Activated T-helper 1 cell treated with anti-CD3 and anti-CD28 coated beads, Interleukin-2, amount 50 U/mL, for 16 hours (primary cell): Measurements from ENCODE around the gene INPP4A.

ENCODE experiments used
- DNase-seq, 2 donors: peaks; one replicate each; pipeline ENCODE4 v3.0.0-alpha.2; 2020; ENCODE audit warnings: low read depth in 1 of 2, low spot score in 1 of 2

Gene INPP4A

DNA sequence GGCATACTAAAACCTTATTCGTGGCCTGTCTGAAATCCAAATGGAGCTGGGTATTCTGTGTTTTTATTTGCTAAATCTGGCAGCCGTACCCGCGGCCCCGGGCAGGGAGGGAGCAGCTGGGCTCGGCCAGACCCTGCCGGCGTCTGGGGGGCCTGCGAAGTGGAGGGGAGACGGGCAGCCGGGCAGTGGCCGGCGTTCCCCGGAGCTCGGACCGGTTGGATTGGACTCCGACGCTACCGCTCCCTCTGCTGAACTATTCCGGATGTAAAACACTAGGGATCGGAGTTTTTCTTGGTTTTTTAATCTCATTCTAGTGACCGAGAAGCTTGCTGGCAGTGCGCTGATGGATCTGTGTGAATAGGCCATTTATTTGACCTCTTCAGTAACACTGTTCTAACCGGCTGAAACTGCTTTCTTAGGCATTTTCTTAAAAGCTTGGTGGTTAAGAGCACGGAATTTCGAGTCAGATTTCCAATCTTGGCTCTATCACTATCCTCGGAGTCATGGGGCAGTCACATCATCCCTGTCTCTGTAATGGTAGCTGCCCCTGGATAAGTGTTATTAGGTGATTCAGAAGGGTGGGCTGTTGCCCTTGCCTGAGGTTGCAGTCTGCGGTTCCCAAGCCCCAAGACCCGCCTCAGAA, 164.4 kb downstream of the INPP4A start:
- DNase-seq: no peak

DNA sequence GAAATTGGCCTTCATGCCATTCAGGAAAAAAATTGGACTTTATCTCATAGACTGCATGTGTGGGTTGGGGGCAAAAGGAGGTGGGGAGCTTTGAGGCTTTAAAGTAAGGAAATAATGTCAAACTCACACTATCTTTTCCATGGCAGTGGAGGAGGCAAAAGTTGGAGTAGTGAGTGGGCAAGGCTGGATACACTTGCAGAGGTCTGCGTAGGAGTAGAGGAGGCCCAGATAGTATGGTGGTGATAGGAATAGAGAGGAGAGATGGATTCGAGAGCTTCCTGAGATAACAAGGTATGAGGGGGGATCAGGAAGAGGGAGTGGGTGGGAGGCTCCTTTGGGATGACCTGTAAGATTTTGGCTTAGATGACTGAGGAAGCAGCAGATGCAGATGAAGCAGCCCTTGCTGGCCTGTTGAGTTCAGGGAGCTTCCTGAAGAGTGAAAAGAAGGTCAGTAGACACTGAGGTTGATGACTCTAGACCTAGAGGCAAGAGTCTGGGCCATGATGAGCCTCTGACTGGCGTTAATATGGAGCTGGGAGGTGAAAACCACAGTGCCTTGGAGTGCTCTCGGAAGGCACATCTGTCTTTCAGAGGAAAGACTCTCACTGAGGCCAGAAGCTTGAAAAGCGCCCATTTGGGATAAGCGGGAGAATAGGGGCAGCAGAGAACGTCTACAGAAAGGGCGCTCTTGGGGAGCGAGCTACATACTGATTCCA, 169.5 kb downstream of the INPP4A start:
- DNase-seq: no peak

DNA sequence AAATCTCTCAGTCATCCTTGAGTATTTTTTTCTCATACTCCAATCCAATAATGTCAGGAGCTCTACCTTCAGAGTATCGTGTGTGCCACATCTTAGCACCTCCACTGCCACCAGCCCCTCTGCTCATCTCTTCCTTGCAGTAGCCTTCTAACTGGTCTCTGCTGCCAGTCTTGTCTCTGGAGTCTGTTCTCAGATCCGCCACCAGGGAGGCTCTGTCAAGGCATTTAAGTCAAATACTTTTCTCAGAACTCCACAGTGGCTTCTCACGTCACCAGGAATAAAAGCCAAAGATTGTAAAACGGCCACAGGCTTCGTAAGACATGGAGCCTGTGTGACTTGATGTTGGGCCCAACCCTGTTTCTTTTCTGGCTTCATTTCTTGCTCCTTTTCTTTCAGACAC, 170.8 kb downstream of the INPP4A start:
- no peak for DNase-seq

DNA sequence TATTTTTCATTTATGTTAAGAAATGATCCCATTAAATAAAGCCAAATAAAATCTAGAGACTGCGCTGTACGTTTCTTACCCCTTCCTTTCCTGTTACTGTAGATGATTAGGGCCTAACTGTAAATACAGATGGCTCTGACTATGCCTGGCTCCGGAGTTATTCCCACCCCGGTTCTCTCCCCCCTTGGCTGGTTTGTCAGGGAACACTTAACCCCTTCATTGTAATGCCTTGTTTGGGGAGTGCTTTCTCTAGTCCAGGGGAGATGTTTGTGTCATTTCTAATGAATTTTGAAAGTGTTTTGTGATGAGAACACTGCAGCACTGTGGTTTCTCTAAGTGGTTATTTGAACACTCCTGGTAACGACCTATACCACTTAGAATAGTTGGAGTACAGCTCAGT, 172.5 kb downstream of the INPP4A start:
- DNase-seq: no peak

DNA sequence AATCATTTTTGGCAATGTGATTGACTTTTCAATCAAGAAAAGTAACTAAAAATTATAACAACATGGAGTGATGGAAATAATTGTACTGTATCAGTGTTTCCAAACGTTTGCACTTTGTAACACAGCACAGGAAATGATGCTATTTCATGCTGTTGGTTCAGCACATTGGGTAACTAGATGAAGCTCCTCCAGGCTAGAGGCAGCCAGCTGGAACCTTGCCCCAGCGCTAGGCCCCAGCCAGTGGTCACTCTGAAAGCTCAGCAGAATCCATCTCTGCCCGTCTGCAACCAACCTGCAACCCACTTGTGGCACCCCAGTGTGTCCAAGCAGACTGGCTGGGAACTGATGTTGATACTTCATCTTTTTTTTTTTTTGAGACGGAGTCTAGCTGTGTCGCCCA, 179.0 kb downstream of the INPP4A start:
- no peak for DNase-seq

DNA sequence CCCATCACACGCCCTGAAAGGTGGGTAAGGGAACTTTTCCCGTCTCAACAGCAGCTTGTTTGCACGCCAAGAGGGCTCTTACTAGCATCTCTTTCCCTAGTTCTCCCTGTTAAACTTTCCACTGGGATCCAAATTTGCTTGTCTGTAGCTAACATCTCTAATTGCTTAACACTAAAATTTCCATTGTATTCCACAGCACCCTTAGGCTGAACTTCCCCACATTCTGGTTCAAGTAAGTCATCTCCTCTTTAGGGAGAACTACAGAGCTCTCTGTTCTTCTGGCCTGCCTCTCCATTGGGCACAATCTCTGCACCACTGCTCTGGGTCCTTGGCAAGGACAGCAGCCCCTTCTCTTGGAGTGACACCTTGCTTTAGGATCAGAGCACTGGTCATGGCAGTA, 187.7 kb downstream of the INPP4A start:
- DNase-seq: no peak

DNA sequence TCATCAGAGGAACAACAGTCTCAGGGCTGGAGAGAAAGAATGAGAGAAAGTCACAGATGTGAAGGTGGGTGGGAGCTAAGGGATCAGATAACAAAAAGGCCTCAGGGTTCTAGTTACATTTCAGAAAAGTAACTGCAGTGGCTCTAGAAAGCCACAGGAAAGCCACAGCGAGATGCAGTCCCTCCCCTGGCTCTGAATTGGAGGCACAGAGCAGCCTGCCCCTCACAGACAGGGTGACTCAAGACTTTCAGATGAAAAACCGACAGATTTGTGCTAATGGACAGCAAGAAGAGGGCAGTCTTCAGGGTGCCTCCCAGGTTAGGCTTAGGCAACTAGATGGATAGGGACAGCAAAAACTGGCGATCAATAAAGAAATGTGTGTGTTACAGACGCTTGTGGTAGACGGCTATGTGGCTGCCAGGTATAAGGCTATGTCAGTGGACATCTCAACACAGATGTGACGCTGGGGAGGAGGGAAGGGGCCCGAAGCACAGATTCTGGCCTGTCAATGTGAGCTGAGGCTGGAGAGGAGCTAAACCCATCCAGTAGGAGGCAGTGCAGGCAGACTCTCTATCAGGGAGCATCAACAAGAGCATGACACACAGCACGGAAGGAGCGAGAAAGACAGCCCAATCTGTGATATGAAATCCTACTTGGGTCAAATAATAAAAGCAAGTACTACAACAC, 189.9 kb downstream of the INPP4A start:
- no peak for DNase-seq

DNA sequence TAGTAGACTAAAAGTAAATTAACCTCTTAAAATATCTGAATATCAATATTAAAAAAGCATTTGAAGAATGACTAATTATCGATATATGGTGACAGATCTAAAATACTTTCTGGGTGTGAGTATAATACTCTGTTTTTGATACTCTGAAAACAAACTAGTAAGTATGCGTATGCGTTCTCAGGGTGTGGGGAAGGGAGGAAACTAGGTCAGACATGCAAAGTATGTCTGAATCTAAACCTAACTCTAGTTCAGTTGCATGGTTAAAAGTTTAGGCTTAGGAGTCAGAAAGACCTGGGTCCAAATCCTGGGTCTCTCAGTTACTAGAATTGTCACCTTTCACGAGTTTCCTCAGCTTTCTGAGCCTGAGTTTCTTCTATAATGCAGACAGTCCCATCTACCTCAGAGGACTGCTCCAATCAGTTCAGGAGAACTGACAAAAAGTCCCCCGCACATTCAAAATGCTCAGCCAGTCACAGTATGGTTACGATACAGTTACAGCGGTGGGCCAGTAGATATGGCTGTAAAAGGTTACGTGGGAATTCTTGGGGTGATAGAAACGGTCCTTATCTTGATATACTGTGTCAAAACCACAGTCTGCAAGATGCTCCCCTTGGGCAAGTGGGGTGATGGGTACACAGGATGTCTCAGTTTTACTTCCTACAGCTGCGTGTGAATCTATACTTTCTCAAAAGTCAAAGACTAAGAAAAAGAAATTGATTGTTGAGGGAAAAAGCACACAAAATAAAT, 192.9 kb downstream of the INPP4A start:
- peak in 1 of 2 donors; percentile 17 for DNase-seq

DNA sequence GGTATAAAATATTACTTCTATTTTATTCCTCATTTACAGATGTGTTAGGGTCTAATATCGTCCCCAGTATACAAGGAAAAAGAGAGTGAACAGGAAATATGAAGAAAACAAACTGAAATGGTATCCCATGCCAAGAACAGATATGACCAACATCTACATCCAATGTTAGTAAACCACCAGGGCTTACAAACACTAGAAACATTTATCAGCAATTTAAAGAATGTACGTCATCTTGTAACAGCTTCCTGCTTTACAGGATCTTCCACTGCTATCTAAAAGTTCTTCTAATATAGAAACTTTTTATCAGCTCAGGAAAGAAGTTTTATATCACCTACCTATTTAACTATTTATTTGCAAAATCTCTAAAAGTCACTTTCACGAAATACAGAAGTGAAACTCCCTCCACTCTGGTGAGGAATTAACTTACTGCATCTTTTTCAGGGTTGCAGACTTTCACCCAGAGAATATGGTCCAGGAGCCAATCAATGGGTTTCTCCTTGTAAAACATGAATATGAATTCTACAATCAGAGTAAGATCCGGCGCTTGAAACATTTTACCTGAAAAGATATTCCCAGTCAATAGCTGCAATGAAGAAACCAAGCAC, 198.9 kb downstream of the INPP4A start:
- no peak for DNase-seq
